Panc1 (cell line): ENCODE measurements around the gene GLIS1. TPM values are rescaled to one million over a fixed set of nuclear protein-coding genes. Genes with fewer than 3 reads are reported as not detected.

ENCODE experiments used
- ATAC-seq: fragments of 200-7000 bp; cut with Tn5 transposase; 2 replicates; pipeline ENCODE4 v1.9.1; 2020; ENCODE audit warnings: mild to moderate bottlenecking, moderate library complexity
- BruUV-seq: library from RNA; stranded (reverse); fragments of 400-500 nt; replicated peaks from 2 replicates; lab custom pipeline; 2021; lab: Mats Ljungman, UMichigan
- CTCF ChIA-PET: fragments of 300-600 bp; sonication (Branson Sonifier 250); formaldehyde crosslinking; loops from one replicate; lab custom pipeline; 2022; ENCODE audit warnings: antibody characterized with exemption; lab: Charles Lee
- POLR2A ChIA-PET: fragments of 300-600 bp; sonication (Branson Sonifier 250); formaldehyde crosslinking; loops from one replicate; lab custom pipeline; 2022; ENCODE audit warnings: antibody characterized with exemption; lab: Charles Lee
- DNase-seq: peaks from one replicate; pipeline ENCODE4 v3.0.0-alpha.2; 2010; ENCODE audit warnings: low read depth, low spot score
- H3K27ac ChIP-seq: 2 replicates; pipeline ENCODE4 v1.5.1; 2011; ENCODE audit warnings: mild to moderate bottlenecking, low read length, inconsistent platforms
- H3K27me3 ChIP-seq: fragments of 200-500 bp; sonication (Bioruptor generic); 2 replicates; pipeline ENCODE4 v1.6.0; 2014; ENCODE audit warnings: low read length, inconsistent platforms; ENCODE audit not compliant: control insufficient read depth, insufficient read depth
- H3K36me3 ChIP-seq: fragments of 200-500 bp; sonication (Bioruptor generic); 2 replicates; pipeline ENCODE4 v1.5.1; 2014; ENCODE audit warnings: inconsistent platforms, mild to moderate bottlenecking, low read length, moderate library complexity; ENCODE audit not compliant: control insufficient read depth, insufficient read depth
- H3K4me1 ChIP-seq: 2 replicates; pipeline ENCODE4 v1.5.1; 2011; ENCODE audit warnings: inconsistent platforms, mild to moderate bottlenecking, low read length, moderate library complexity; ENCODE audit not compliant: control insufficient read depth, insufficient read depth
- H3K4me3 ChIP-seq, 2 experiments: 2 replicates each; pipeline ENCODE4 v1.5.1; 2011 to 2012; ENCODE audit warnings: low read depth in 2 of 2, low read length in 2 of 2, mild to moderate bottlenecking in 2 of 2, inconsistent platforms in 1 of 2, moderate library complexity in 1 of 2
- H3K9me3 ChIP-seq: fragments of 200-500 bp; sonication (Bioruptor generic); 2 replicates; pipeline ENCODE4 v1.5.1; 2014; ENCODE audit warnings: low read depth, mild to moderate bottlenecking, inconsistent platforms, low read length, moderate library complexity; ENCODE audit not compliant: control insufficient read depth, insufficient read depth
- POLR2AphosphoS5 ChIP-seq: IDR thresholded peaks from 2 replicates; pipeline ENCODE4 v1.6.1; 2012; ENCODE audit warnings: mild to moderate bottlenecking, low read depth, low read length, moderate library complexity
- SIN3A ChIP-seq: IDR thresholded peaks from 2 replicates; pipeline ENCODE4 v1.6.1; 2012; ENCODE audit warnings: low read depth, mild to moderate bottlenecking, low read length, moderate library complexity, borderline replicate concordance; ENCODE audit not compliant: insufficient read depth
- TCF7L2 ChIP-seq: IDR thresholded peaks from 2 replicates; pipeline ENCODE4 v1.6.1; 2011; ENCODE audit warnings: mild to moderate bottlenecking, low read depth, low read length, inconsistent platforms
- in situ Hi-C: cut with HindIII; loops from 2 replicates; pipeline ENCODE4 v1.10.0; 2016; ENCODE audit warnings: low sequenced_read_pairs, low pct_unique_long_range_greater_than_20kb
- intact Hi-C: fragments of 100-400 bp; cut with micrococcal nuclease; formaldehyde crosslinking; loops from one replicate; pipeline ENCODE4 v1.10.0; 2022; ENCODE audit not compliant: unreplicated experiment
- total RNA-seq: library from RNA; stranded (reverse); gene quantifications from one replicate; pipeline ENCODE4 v1.2.1, GENCODE V29; 2021; ENCODE audit not compliant: unreplicated experiment
- TF ChIP-seq, protein P1 (sequence below): fragments of 450-650 bp; IDR thresholded peaks from 2 replicates; pipeline ENCODE4 v1.5.1; 2017; ENCODE audit warnings: mild to moderate bottlenecking
- TF ChIP-seq, protein P2 (sequence below), 2 experiments: IDR thresholded peaks; 2 replicates each; pipeline ENCODE4 v1.6.1; 2011 to 2012; ENCODE audit warnings: low read depth in 2 of 2, control low read depth in 1 of 2, low read length in 1 of 2, mild to moderate bottlenecking in 1 of 2, moderate library complexity in 1 of 2; ENCODE audit not compliant: insufficient read depth in 1 of 2

The GLIS1 gene
- total RNA-seq, 1 experiment from 2014 or later, result 0.28 TPM

DNA sequence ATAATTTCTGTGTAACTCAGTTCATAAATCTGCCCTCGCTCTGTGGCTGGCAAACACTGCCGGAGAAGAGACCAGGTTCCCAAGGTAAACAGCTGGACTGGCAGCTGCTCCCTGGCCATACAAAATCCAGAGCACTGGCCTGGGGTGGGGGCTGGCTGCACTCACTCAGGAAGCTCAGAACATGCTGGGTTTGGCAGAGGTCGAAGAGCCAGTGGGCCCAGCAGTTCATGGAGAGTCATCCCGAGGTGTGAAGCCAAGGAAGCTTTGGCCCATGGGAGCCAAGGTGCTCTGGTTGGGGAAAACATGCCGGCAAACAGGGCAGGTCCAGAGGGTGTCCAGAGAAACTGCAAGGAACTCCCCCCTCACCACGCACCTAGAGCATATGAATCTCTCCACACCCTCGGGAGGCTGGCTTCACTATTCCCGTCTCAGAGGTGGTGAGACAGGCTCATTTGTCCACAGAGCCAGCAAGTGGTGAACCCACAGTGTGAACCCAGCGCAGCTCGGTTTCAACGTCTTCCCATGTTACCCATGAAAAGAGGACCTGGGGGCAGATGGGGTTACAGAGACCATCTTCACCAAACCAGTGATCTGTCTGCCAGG is 177.4 kb downstream of the GLIS1 start:
- Histone ChIP-seq H3K36me3 (no peaks in the 10 kb centered on the region), H3K9me3 (no peaks in the 10 kb centered on the region), H3K4me3 (no peak overlapping the region), H3K27ac (no peak overlapping the region), H3K27me3 (peaks cover 17% of the 10 kb centered on the region), H3K4me1 (no peaks in the 10 kb centered on the region)
- TF ChIP-seq, protein P1, sequence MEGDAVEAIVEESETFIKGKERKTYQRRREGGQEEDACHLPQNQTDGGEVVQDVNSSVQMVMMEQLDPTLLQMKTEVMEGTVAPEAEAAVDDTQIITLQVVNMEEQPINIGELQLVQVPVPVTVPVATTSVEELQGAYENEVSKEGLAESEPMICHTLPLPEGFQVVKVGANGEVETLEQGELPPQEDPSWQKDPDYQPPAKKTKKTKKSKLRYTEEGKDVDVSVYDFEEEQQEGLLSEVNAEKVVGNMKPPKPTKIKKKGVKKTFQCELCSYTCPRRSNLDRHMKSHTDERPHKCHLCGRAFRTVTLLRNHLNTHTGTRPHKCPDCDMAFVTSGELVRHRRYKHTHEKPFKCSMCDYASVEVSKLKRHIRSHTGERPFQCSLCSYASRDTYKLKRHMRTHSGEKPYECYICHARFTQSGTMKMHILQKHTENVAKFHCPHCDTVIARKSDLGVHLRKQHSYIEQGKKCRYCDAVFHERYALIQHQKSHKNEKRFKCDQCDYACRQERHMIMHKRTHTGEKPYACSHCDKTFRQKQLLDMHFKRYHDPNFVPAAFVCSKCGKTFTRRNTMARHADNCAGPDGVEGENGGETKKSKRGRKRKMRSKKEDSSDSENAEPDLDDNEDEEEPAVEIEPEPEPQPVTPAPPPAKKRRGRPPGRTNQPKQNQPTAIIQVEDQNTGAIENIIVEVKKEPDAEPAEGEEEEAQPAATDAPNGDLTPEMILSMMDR, result no peak
- TF ChIP-seq POLR2AphosphoS5 (no peak), TCF7L2 (no peak), SIN3A (no peak)
- TF ChIP-seq, protein P2, sequence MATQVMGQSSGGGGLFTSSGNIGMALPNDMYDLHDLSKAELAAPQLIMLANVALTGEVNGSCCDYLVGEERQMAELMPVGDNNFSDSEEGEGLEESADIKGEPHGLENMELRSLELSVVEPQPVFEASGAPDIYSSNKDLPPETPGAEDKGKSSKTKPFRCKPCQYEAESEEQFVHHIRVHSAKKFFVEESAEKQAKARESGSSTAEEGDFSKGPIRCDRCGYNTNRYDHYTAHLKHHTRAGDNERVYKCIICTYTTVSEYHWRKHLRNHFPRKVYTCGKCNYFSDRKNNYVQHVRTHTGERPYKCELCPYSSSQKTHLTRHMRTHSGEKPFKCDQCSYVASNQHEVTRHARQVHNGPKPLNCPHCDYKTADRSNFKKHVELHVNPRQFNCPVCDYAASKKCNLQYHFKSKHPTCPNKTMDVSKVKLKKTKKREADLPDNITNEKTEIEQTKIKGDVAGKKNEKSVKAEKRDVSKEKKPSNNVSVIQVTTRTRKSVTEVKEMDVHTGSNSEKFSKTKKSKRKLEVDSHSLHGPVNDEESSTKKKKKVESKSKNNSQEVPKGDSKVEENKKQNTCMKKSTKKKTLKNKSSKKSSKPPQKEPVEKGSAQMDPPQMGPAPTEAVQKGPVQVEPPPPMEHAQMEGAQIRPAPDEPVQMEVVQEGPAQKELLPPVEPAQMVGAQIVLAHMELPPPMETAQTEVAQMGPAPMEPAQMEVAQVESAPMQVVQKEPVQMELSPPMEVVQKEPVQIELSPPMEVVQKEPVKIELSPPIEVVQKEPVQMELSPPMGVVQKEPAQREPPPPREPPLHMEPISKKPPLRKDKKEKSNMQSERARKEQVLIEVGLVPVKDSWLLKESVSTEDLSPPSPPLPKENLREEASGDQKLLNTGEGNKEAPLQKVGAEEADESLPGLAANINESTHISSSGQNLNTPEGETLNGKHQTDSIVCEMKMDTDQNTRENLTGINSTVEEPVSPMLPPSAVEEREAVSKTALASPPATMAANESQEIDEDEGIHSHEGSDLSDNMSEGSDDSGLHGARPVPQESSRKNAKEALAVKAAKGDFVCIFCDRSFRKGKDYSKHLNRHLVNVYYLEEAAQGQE (IDR thresholded peaks at IDR 0.05; ENCODE audit: insufficient read depth in 1 of 2, low read depth in 2 of 2, low read length in 1 of 2), result no peak
- DNase-seq, result no peak
- ChIA-PET POLR2A (no interaction called here), CTCF (no interaction called here)
- ATAC-seq, result no peak
- no TSS peak for BruUV-seq
- intact Hi-C loops (no loop called here), in situ Hi-C loops (no loop called here)

DNA sequence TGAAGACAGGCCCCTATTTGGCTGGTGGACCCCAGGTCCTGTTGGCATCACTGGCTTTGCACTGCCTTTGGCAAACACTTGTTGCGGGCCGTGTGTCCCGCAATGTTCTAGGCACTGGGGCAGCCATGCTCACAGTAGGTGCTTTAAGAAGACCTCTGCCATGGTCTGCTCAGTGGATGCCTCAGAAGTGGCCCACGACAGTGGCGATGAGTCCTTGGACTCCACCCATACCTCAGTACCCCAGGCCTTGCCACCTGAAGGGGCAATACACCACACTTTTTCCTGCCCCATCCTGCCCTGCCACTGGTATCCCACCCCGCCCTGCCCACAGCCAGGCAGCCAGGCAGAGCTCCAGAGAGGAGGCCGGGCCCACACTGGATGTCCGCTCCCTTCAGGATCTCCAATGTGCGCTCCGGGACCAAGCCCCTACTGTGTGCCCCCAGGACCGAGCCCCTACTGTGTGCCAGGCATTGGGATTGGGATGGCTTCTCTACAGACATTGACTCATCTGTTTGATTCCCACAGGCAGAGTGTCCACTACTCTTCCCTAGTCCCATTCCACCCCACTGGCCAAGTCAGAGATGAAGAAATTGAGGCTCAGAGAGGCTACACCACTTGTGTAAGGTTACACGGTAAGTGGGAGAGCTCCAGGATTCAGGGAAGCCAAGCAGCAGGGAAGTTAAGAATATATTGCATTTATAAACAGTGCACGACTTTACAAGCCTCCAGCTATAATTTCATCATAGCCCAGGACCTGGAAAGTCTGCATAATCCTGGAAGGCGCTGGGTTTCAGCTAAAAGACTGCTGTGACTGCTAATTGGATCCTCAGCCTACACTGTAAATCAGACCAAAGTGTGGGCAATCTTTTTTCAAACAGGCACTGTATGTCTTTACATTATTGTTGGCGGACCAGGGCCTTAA is 178.1 kb downstream of the GLIS1 start:
- BruUV-seq, result no TSS peak
- no peak for DNase-seq
- Histone ChIP-seq H3K4me3 (no peak overlapping the region), H3K4me1 (no peaks in the 10 kb centered on the region), H3K36me3 (no peaks in the 10 kb centered on the region), H3K27me3 (peaks cover 17% of the 10 kb centered on the region), H3K27ac (no peak overlapping the region), H3K9me3 (no peaks in the 10 kb centered on the region)
- no peak for ATAC-seq
- TF ChIP-seq TCF7L2, result no peak
- TF ChIP-seq, protein P1, result no peak
- TF ChIP-seq, protein P2 (IDR thresholded peaks at IDR 0.05; ENCODE audit: insufficient read depth in 1 of 2, low read depth in 2 of 2, low read length in 1 of 2), result no peak
- no peak for TF ChIP-seq POLR2AphosphoS5
- in situ Hi-C loops (no loop called here), intact Hi-C loops (no loop called here)
- ChIA-PET POLR2A (no interaction called here), CTCF (no interaction called here)
